Neural crest cell (in vitro differentiated cells): Measurements from ENCODE around the gene FAM25C. TPM values are rescaled to one million over a fixed set of nuclear protein-coding genes. Genes with fewer than 3 reads are reported as not detected.
"Not testable (repeated sequence)": the region's sequence is repeated elsewhere in the genome, so short reads cannot be mapped to it uniquely, and the experiment has no call there.

Experiments
- DNase-seq: peaks from one replicate; pipeline ENCODE4 v3.0.0; 2021; ENCODE audit warnings: low read depth, mixed read lengths, low spot score
- H3K27ac Mint-ChIP-seq: one replicate; pipeline ENCODE4 v1.8.0; 2021; ENCODE audit warnings: mild to moderate bottlenecking, mixed read lengths; ENCODE audit not compliant: unreplicated experiment
- H3K27me3 Mint-ChIP-seq: 2 replicates; pipeline ENCODE4 v1.8.0; 2021; ENCODE audit warnings: low read depth, mild to moderate bottlenecking, mixed read lengths
- H3K36me3 Mint-ChIP-seq: 2 replicates; pipeline ENCODE4 v1.8.0; 2021; ENCODE audit warnings: low read depth, mild to moderate bottlenecking, mixed read lengths
- H3K4me1 Mint-ChIP-seq: 2 replicates; pipeline ENCODE4 v1.8.0; 2021; ENCODE audit warnings: mixed read lengths
- H3K4me3 Mint-ChIP-seq: one replicate; pipeline ENCODE4 v1.8.0; 2021; ENCODE audit warnings: mild to moderate bottlenecking, mixed read lengths
- H3K9me3 Mint-ChIP-seq: 2 replicates; pipeline ENCODE4 v1.8.0; 2021; ENCODE audit warnings: mixed read lengths
- total RNA-seq: library from RNA; stranded (reverse); gene quantifications from 2 replicates; pipeline ENCODE4 v1.2.1, GENCODE V29; 2021

FAM25C gene
- total RNA-seq, 1 donor from 2014 or later, result not detected

GRCh38 chr10:47972077-47972476 is 27.5 kb downstream of the FAM25C start:
- not testable (repeated sequence) for H3K4me3 Mint-ChIP-seq, H3K4me1 Mint-ChIP-seq, H3K9me3 Mint-ChIP-seq, H3K27me3 Mint-ChIP-seq, H3K36me3 Mint-ChIP-seq, DNase-seq, H3K27ac Mint-ChIP-seq

DNA sequence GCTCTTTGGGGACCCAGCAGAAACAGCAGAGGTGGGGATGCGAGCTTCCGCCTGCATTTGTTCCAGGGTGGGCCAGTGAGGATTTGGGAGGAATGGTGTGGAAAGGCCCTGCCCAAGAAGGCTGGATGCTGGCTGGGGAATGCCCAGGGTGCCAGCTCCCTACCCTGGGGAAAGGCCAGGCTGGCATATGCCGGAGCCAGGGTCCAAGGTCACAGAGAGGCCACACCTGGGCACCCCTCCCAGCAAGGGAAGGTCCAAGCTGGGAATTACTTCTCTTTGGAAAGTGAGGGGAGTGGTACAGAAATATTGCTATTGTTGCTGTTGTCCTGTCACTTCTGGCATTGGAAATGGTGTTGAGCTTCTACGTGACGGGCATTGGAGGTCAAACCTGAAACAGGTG is 28.0 kb downstream of the FAM25C start:
- H3K9me3 Mint-ChIP-seq, H3K36me3 Mint-ChIP-seq, H3K4me3 Mint-ChIP-seq, H3K27me3 Mint-ChIP-seq, H3K4me1 Mint-ChIP-seq, H3K27ac Mint-ChIP-seq, DNase-seq: not testable (repeated sequence)

GRCh38 chr10:47970047-47970446 is 29.5 kb downstream of the FAM25C start:
- not testable (repeated sequence) for H3K9me3 Mint-ChIP-seq, DNase-seq, H3K27ac Mint-ChIP-seq, H3K4me3 Mint-ChIP-seq, H3K36me3 Mint-ChIP-seq, H3K4me1 Mint-ChIP-seq, H3K27me3 Mint-ChIP-seq

- H3K27me3 Mint-ChIP-seq, H3K36me3 Mint-ChIP-seq, H3K9me3 Mint-ChIP-seq, H3K4me1 Mint-ChIP-seq, H3K27ac Mint-ChIP-seq, DNase-seq, H3K4me3 Mint-ChIP-seq: not testable (repeated sequence)
These were observed 30.6 kb downstream of the FAM25C start for GRCh38 chr10:47968988-47969387.

DNA sequence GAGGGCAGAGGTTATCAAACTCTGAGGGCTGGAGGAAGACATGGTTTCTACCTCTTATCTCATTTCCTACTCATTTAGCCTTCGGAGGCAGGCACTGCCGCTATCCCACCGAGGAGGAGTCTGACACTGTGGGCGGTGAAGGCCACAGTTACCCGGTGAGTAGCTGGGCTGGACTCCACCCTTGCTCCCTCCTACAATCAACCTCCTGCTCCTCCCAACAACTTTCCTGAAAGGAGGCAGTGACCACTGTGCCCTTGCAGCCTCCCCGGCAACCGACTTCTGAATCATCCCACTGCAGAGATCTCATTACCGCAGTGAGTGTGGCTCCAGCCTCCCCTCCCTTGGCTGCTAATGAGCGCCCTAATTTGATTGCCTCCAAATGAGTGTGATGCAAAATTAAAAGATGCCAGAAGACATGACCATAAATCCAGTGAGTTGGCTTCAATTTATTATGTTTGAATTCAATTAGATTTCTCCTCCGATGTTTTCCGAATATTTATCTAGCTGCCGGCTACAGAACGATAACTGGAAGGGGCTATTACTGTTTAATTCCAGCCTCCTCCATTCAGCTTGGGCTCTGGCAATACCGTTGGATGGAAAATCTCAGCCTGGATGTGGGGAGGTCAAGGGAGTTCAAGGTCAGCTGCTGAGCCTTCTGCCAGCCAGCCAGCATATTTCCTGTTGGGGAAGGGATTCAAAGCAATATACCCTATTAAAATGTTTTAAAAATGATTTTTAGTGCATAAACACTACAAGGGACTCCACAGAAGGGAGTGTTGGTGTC is 35.1 kb downstream of the FAM25C start:
- not testable (repeated sequence) for DNase-seq, H3K4me1 Mint-ChIP-seq, H3K27me3 Mint-ChIP-seq, H3K36me3 Mint-ChIP-seq, H3K4me3 Mint-ChIP-seq, H3K27ac Mint-ChIP-seq, H3K9me3 Mint-ChIP-seq

GRCh38 chr10:47962785-47963184 is 36.8 kb downstream of the FAM25C start:
- H3K4me1 Mint-ChIP-seq, H3K27me3 Mint-ChIP-seq, H3K27ac Mint-ChIP-seq, H3K4me3 Mint-ChIP-seq, H3K36me3 Mint-ChIP-seq, DNase-seq, H3K9me3 Mint-ChIP-seq: not testable (repeated sequence)

- H3K9me3 Mint-ChIP-seq, H3K4me3 Mint-ChIP-seq, H3K4me1 Mint-ChIP-seq, H3K36me3 Mint-ChIP-seq, H3K27me3 Mint-ChIP-seq, DNase-seq, H3K27ac Mint-ChIP-seq: not testable (repeated sequence)
These were observed 38.9 kb downstream of the FAM25C start for GRCh38 chr10:47960699-47961098.

GRCh38 chr10:47959677-47960076 is 39.9 kb downstream of the FAM25C start:
- not testable (repeated sequence) for H3K4me1 Mint-ChIP-seq, H3K4me3 Mint-ChIP-seq, H3K27ac Mint-ChIP-seq, H3K27me3 Mint-ChIP-seq, DNase-seq, H3K36me3 Mint-ChIP-seq, H3K9me3 Mint-ChIP-seq

DNA sequence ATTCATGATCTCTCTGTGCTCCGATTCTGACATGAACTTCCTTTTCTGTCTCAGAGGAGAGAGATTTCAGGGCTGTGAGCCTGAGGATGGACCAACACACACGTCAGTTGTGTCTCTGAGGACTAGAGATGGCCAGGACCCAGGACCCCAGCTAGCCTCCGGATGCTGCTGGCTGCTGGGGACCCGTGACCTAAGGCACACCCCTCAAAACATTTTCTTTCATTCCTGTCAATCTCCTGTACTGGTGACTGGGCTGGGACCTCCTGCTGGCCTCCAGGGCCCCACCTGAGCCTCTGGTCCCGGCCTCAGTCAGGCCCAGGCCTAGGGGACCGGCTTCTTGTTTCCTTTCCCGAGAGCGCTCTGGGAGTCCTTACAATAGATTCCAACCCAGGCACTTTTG is 42.4 kb downstream of the FAM25C start:
- not testable (repeated sequence) for H3K4me3 Mint-ChIP-seq, H3K27ac Mint-ChIP-seq, DNase-seq, H3K4me1 Mint-ChIP-seq, H3K9me3 Mint-ChIP-seq, H3K27me3 Mint-ChIP-seq, H3K36me3 Mint-ChIP-seq

DNA sequence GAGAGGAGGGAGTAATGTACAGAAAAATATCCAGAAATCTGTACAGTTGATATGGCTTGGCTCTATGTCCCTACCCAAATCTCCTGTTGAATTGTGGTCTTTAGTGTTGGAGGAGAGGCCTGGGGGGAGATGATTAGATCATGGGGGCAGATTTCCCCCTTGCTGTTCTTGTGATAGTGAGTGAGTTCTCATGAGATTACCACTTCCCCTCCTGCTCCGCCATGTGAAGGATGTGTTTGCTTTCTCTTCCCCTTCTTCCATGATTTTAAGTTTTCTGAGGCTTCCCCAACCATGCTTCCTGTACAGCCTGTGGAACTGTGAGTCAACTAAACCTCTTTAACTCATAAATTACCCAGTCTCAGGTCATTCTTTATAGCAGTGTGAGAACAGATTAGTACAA is 52.2 kb downstream of the FAM25C start:
- not testable (repeated sequence) for H3K4me3 Mint-ChIP-seq, H3K4me1 Mint-ChIP-seq, H3K27me3 Mint-ChIP-seq, H3K36me3 Mint-ChIP-seq, H3K9me3 Mint-ChIP-seq, H3K27ac Mint-ChIP-seq, DNase-seq

Other genes starting within 250 kb of the FAM25C start
- 0.12 and 0.16 TPM in 2 replicates for gene SYT15B, start 236.2 kb downstream of the FAM25C start, total RNA-seq
- gene NPY4R2, start 81.1 kb downstream of the FAM25C start, total RNA-seq, result not detected in 2 replicates